AG09319 (cell line): Measurements from ENCODE around the gene FHIT.

Source experiments
- DNase-seq: peaks from one replicate; pipeline ENCODE4 v3.0.0-alpha.2; 2010; ENCODE audit warnings: low read depth; ENCODE audit errors: extremely low read depth
- CTCF ChIP-seq: IDR thresholded peaks from 2 replicates; pipeline ENCODE4 v1.5.1; 2011; ENCODE audit warnings: low read depth, mild to moderate bottlenecking, inconsistent platforms, low read length, moderate library complexity

The FHIT gene

GRCh38 chr3:59759298-59760031 is 1491.8 kb downstream of the FHIT start:
- TF ChIP-seq CTCF: no peak
- no peak for DNase-seq

GRCh38 chr3:59758672-59759071 is 1492.6 kb downstream of the FHIT start:
- TF ChIP-seq CTCF: no peak
- DNase-seq: no peak

- TF ChIP-seq CTCF: no peak
- DNase-seq: no peak
Observed at GRCh38 chr3:59756934-59757333, 1494.3 kb downstream of the FHIT start.

GRCh38 chr3:59754456-59755129 is 1496.7 kb downstream of the FHIT start:
- DNase-seq: no peak
- no peak for TF ChIP-seq CTCF

- DNase-seq: no peak
- no peak for TF ChIP-seq CTCF
Observed at GRCh38 chr3:59753808-59754450, 1497.3 kb downstream of the FHIT start.

GRCh38 chr3:59752925-59753324 is 1498.3 kb downstream of the FHIT start:
- TF ChIP-seq CTCF: no peak
- no peak for DNase-seq

GRCh38 chr3:59751606-59752005 is 1499.6 kb downstream of the FHIT start:
- no peak for TF ChIP-seq CTCF
- DNase-seq: no peak
